HG03045 (cell line): ENCODE data around the gene CALD1.

Source experiments
- ATAC-seq: cut with Tn5 transposase; IDR thresholded peaks from one replicate; pipeline ENCODE4 v1.9.1; 2021; ENCODE audit warnings: mild to moderate bottlenecking, moderate library complexity; ENCODE audit not compliant: unreplicated experiment

CALD1 gene

GRCh38 chr7:134920026-134920753 is 140.8 kb downstream of the CALD1 start:
- no peak for ATAC-seq

GRCh38 chr7:134922720-134923704 is 143.6 kb downstream of the CALD1 start:
- no peak for ATAC-seq

GRCh38 chr7:134925766-134926165 is 146.3 kb downstream of the CALD1 start:
- no peak for ATAC-seq

GRCh38 chr7:134926396-134926795 is 147.0 kb downstream of the CALD1 start:
- no peak for ATAC-seq

GRCh38 chr7:134927076-134927475 is 147.6 kb downstream of the CALD1 start:
- no peak for ATAC-seq

- ATAC-seq = no peak
Measured at GRCh38 chr7:134927723-134928122, 148.3 kb downstream of the CALD1 start.

GRCh38 chr7:134928554-134928953 is 149.1 kb downstream of the CALD1 start:
- no peak for ATAC-seq

GRCh38 chr7:134931487-134931886 is 152.1 kb downstream of the CALD1 start:
- no peak for ATAC-seq

GRCh38 chr7:134932707-134933370 is 153.4 kb downstream of the CALD1 start:
- no peak for ATAC-seq

- ATAC-seq = no peak
Measured at GRCh38 chr7:134933460-134934068, 154.1 kb downstream of the CALD1 start.

- no peak for ATAC-seq
Measured at GRCh38 chr7:134935701-134936100, 156.3 kb downstream of the CALD1 start.

- ATAC-seq = no peak
Measured at GRCh38 chr7:134936893-134937510, 157.6 kb downstream of the CALD1 start.

- ATAC-seq = no peak
Measured at GRCh38 chr7:134938141-134938540, 158.7 kb downstream of the CALD1 start.

- no peak for ATAC-seq
Measured at GRCh38 chr7:134939136-134939535, 159.7 kb downstream of the CALD1 start.

- ATAC-seq = no peak
Measured at GRCh38 chr7:134940729-134941128, 161.3 kb downstream of the CALD1 start.

GRCh38 chr7:134941185-134941900 is 161.9 kb downstream of the CALD1 start:
- no peak for ATAC-seq

- ATAC-seq = no peak
Measured at GRCh38 chr7:134941952-134942351, 162.5 kb downstream of the CALD1 start.

GRCh38 chr7:134942690-134943466 is 163.4 kb downstream of the CALD1 start:
- ATAC-seq = no peak

GRCh38 chr7:134943785-134944400 is 164.5 kb downstream of the CALD1 start:
- ATAC-seq = peak; percentile 68
